GM18505 (cell line): ENCODE measurements around the gene SPOP.

Source experiments
- ATAC-seq: cut with Tn5 transposase; IDR thresholded peaks from one replicate; pipeline ENCODE4 v1.9.1; 2021; ENCODE audit not compliant: unreplicated experiment
- POLR2A ChIP-seq: IDR thresholded peaks from 4 replicates; pipeline ENCODE4 v1.6.1; 2011; ENCODE audit warnings: borderline replicate concordance; ENCODE audit not compliant: insufficient read depth, insufficient read length; ENCODE audit errors: extremely low read depth

The SPOP gene

GRCh38 chr17:49549691-49550678 is 127.9 kb downstream of the SPOP start:
- ATAC-seq, result no peak
- TF ChIP-seq POLR2A, result no peak

- no peak for TF ChIP-seq POLR2A
- ATAC-seq, result no peak
Measured at GRCh38 chr17:49549311-49549605, 128.6 kb downstream of the SPOP start.
